H9 (cell line): ENCODE measurements around the gene LDLRAD4. TPM values are rescaled to one million over a fixed set of nuclear protein-coding genes. Genes with fewer than 3 reads are reported as not detected.

ENCODE experiments used
- DNase-seq: peaks from one replicate; pipeline ENCODE4 v3.0.0-alpha.2; 2017
- H2AFZ ChIP-seq: one replicate; pipeline ENCODE4 v1.6.1; 2013; ENCODE audit warnings: mild to moderate bottlenecking, low read length, control low read depth, moderate library complexity
- H2AK5ac ChIP-seq: 2 replicates; pipeline ENCODE4 v1.6.1; 2013; ENCODE audit warnings: low read length, control low read depth, mixed read lengths; ENCODE audit not compliant: insufficient read length
- H2BK120ac ChIP-seq: one replicate; pipeline ENCODE4 v1.6.1; 2013; ENCODE audit warnings: low read depth, mild to moderate bottlenecking, low read length, control low read depth, inconsistent platforms; ENCODE audit not compliant: poor library complexity, severe bottlenecking
- H2BK12ac ChIP-seq: 2 replicates; pipeline ENCODE4 v1.6.1; 2013; ENCODE audit warnings: low read length, control low read depth, mixed read lengths, low read depth; ENCODE audit not compliant: insufficient read length
- H2BK15ac ChIP-seq: 2 replicates; pipeline ENCODE4 v1.6.1; 2013; ENCODE audit warnings: low read depth, low read length, control low read depth
- H2BK20ac ChIP-seq: one replicate; pipeline ENCODE4 v1.6.1; 2013; ENCODE audit warnings: low read depth, mild to moderate bottlenecking, low read length, control low read depth, inconsistent platforms; ENCODE audit not compliant: poor library complexity, severe bottlenecking
- H2BK5ac ChIP-seq: 2 replicates; pipeline ENCODE4 v1.6.1; 2013; ENCODE audit warnings: low read length, control low read depth, mixed read lengths; ENCODE audit not compliant: insufficient read length
- H3K14ac ChIP-seq: 2 replicates; pipeline ENCODE4 v1.6.1; 2013; ENCODE audit warnings: low read length, control low read depth; ENCODE audit not compliant: insufficient read depth
- H3K18ac ChIP-seq: 2 replicates; pipeline ENCODE4 v1.6.1; 2013; ENCODE audit warnings: low read depth, mild to moderate bottlenecking, mixed read lengths, low read length, control low read depth; ENCODE audit not compliant: insufficient read length
- H3K23ac ChIP-seq: 2 replicates; pipeline ENCODE4 v1.6.1; 2013; ENCODE audit warnings: low read length, control low read depth, mixed read lengths, low read depth; ENCODE audit not compliant: insufficient read length
- H3K23me2 ChIP-seq: 2 replicates; pipeline ENCODE4 v1.6.1; 2013; ENCODE audit warnings: low read depth, mild to moderate bottlenecking, mixed read lengths, low read length, control low read depth; ENCODE audit not compliant: insufficient read length, poor library complexity, severe bottlenecking
- H3K27ac ChIP-seq: 2 replicates; pipeline ENCODE4 v1.5.1; 2013; ENCODE audit warnings: low read length, control low read depth, mixed read lengths, low read depth; ENCODE audit not compliant: insufficient read length
- H3K27me3 ChIP-seq: 2 replicates; pipeline ENCODE4 v1.6.1; 2013; ENCODE audit warnings: low read length, control low read depth, inconsistent platforms; ENCODE audit not compliant: insufficient read depth
- H3K4ac ChIP-seq: 2 replicates; pipeline ENCODE4 v1.6.1; 2013; ENCODE audit warnings: low read depth, mild to moderate bottlenecking, control low read depth, inconsistent platforms, low read length, moderate library complexity
- H3K4me1 ChIP-seq: 2 replicates; pipeline ENCODE4 v1.6.1; 2013; ENCODE audit warnings: low read length, control low read depth, inconsistent platforms; ENCODE audit not compliant: insufficient read depth
- H3K4me2 ChIP-seq: 2 replicates; pipeline ENCODE4 v1.6.1; 2013; ENCODE audit warnings: low read length, control low read depth, mixed read lengths; ENCODE audit not compliant: insufficient read length, insufficient read depth
- H3K56ac ChIP-seq: 2 replicates; pipeline ENCODE4 v1.6.1; 2013; ENCODE audit warnings: low read depth, mild to moderate bottlenecking, mixed read lengths, low read length, control low read depth; ENCODE audit not compliant: insufficient read length
- H3K79me1 ChIP-seq: 2 replicates; pipeline ENCODE4 v1.6.1; 2013; ENCODE audit warnings: low read depth, mild to moderate bottlenecking, moderate library complexity, low read length, control low read depth, inconsistent platforms; ENCODE audit not compliant: insufficient read depth, poor library complexity, severe bottlenecking
- H3K79me2 ChIP-seq: 2 replicates; pipeline ENCODE4 v1.6.1; 2013; ENCODE audit warnings: low read length, control low read depth, inconsistent platforms; ENCODE audit not compliant: insufficient read depth
- H3K9ac ChIP-seq: 2 replicates; pipeline ENCODE4 v1.6.1; 2013; ENCODE audit warnings: low read length, control low read depth, mixed read lengths; ENCODE audit not compliant: insufficient read length; ENCODE audit errors: extremely low read depth
- H3K9me3 ChIP-seq: one replicate; pipeline ENCODE4 v1.6.1; 2013; ENCODE audit warnings: low read depth, low read length, inconsistent platforms; ENCODE audit not compliant: control insufficient read depth
- H3T11ph ChIP-seq: one replicate; pipeline ENCODE4 v1.6.1; 2013; ENCODE audit warnings: mild to moderate bottlenecking, low read length, control low read depth, inconsistent platforms
- H4K20me1 ChIP-seq: one replicate; pipeline ENCODE4 v1.6.1; 2013; ENCODE audit not compliant: control insufficient read depth, insufficient read length, insufficient read depth
- H4K5ac ChIP-seq: 2 replicates; pipeline ENCODE4 v1.6.1; 2013; ENCODE audit warnings: low read depth, mild to moderate bottlenecking, mixed read lengths, low read length, control low read depth; ENCODE audit not compliant: insufficient read length
- H4K8ac ChIP-seq: replicated peaks from 2 replicates; pipeline ENCODE4 v1.6.1; 2013; ENCODE audit warnings: low read length, control low read depth, mixed read lengths, low read depth; ENCODE audit not compliant: insufficient read length
- H4K91ac ChIP-seq: 2 replicates; pipeline ENCODE4 v1.6.1; 2013; ENCODE audit warnings: low read depth, mild to moderate bottlenecking, moderate library complexity, mixed read lengths, low read length, control low read depth; ENCODE audit not compliant: insufficient read length
- H3K27ac Mint-ChIP-seq, 3 experiments: 2 replicates in 2 of 3; 3 replicates in 1 of 3; pipeline ENCODE4 v1.8.0; 2020 to 2021; ENCODE audit warnings: mixed read lengths in 3 of 3, mild to moderate bottlenecking in 1 of 3, moderate library complexity in 1 of 3
- H3K27me3 Mint-ChIP-seq: 2 replicates; pipeline ENCODE4 v1.8.0; 2021; ENCODE audit warnings: low read depth, mild to moderate bottlenecking, moderate library complexity, mixed read lengths
- H3K36me3 Mint-ChIP-seq, 3 experiments: 2 replicates in 2 of 3; 3 replicates in 1 of 3; pipeline ENCODE4 v1.8.0; 2020 to 2021; ENCODE audit warnings: low read depth in 3 of 3, mixed read lengths in 3 of 3; ENCODE audit not compliant: insufficient read depth in 1 of 3
- H3K4me1 Mint-ChIP-seq, 2 experiments: 2 replicates each; pipeline ENCODE4 v1.8.0; 2020; ENCODE audit warnings: mixed read lengths in 2 of 2
- H3K4me3 Mint-ChIP-seq, 2 experiments: 2 replicates in 1 of 2; 3 replicates in 1 of 2; pipeline ENCODE4 v1.8.0; 2020 to 2021; ENCODE audit warnings: mild to moderate bottlenecking in 2 of 2, mixed read lengths in 2 of 2, moderate library complexity in 1 of 2
- H3K9me3 Mint-ChIP-seq, 2 experiments: 2 replicates in 1 of 2; 3 replicates in 1 of 2; pipeline ENCODE4 v1.8.0; 2020; ENCODE audit warnings: mild to moderate bottlenecking in 2 of 2, mixed read lengths in 2 of 2, moderate library complexity in 1 of 2
- WGBS: extraction: QIAGEN DNeasy Blood & Tissue Kit; methylation state at CpG from one replicate; pipeline ENCODE4 v1.1.7; 2013; ENCODE audit warnings: missing lambda C conversion rate, low lambda C conversion rate, mixed read lengths; ENCODE audit not compliant: insufficient read length; ENCODE audit errors: extremely low coverage; 5-methylcytosine and 5-hydroxymethylcytosine counted together
- total RNA-seq: library from RNA; stranded (reverse); gene quantifications from 2 replicates; pipeline ENCODE4 v1.2.1, GENCODE V29; 2021
- TF ChIP-seq, protein P1 (sequence below): fragments of 200-600 bp; sonication (generic); conservative IDR thresholded peaks from 3 replicates; pipeline ENCODE4 v1.8.0; 2021; ENCODE audit warnings: antibody characterized with exemption, mild to moderate bottlenecking

Gene LDLRAD4
- total RNA-seq, 1 experiment from 2014 or later = 3.9 TPM

DNA sequence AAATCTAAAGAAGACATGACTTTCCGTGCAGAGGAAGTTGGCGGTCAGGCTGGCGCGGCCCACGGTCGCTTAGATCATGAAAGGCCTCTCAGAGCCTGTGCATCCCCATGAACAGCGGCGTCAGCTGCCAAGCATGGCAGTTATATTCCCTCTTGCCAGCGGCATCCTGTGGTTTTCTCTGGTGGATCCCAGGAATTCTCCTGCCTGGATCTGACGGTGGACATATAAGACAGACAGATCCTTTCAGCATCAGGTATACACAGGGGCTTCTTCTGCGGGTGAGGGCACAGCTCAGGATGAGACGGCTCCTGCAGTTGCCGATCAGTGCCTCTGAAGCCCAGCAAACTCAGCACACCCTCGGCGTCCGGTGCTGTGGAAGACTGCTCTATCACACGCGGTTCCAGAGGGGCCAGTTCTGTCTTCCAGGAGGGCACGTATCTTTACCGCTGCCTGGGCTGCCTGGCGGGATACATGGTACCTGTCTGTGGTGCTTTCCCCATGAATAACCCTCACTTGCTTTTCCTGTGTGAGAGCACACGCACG is 157.8 kb downstream of the LDLRAD4 start:
- Mint-ChIP-seq H3K4me3 (no peak overlapping the region), H3K9me3 (no peaks in the 10 kb centered on the region), H3K36me3 (no peaks in the 10 kb centered on the region), H3K27ac (no peak overlapping the region), H3K27me3 (peaks cover 2% of the 10 kb centered on the region; the same call in 1 of the 2 replicates), H3K4me1 (peaks cover 16 to 20% of the 10 kb centered on the region in 2 experiments)
- H2AFZ ChIP-seq = no peak overlapping the region
- H3K56ac ChIP-seq = no peak overlapping the region
- H3K27me3 ChIP-seq = no peaks in the 10 kb centered on the region
- H3K79me1 ChIP-seq = no peaks in the 10 kb centered on the region
- no peaks in the 10 kb centered on the region for H4K20me1 ChIP-seq
- H4K5ac ChIP-seq = no peak overlapping the region
- no peak overlapping the region for H3K23ac ChIP-seq
- DNase-seq = no peak
- no peak overlapping the region for H2AK5ac ChIP-seq
- H2BK15ac ChIP-seq = no peak overlapping the region
- no peak overlapping the region for H3K27ac ChIP-seq
- H2BK20ac ChIP-seq = no peak overlapping the region
- no peak overlapping the region for H3T11ph ChIP-seq
- TF ChIP-seq, protein P1, sequence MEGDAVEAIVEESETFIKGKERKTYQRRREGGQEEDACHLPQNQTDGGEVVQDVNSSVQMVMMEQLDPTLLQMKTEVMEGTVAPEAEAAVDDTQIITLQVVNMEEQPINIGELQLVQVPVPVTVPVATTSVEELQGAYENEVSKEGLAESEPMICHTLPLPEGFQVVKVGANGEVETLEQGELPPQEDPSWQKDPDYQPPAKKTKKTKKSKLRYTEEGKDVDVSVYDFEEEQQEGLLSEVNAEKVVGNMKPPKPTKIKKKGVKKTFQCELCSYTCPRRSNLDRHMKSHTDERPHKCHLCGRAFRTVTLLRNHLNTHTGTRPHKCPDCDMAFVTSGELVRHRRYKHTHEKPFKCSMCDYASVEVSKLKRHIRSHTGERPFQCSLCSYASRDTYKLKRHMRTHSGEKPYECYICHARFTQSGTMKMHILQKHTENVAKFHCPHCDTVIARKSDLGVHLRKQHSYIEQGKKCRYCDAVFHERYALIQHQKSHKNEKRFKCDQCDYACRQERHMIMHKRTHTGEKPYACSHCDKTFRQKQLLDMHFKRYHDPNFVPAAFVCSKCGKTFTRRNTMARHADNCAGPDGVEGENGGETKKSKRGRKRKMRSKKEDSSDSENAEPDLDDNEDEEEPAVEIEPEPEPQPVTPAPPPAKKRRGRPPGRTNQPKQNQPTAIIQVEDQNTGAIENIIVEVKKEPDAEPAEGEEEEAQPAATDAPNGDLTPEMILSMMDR = no peak
- H3K4me2 ChIP-seq = no peak overlapping the region
- no peaks in the 10 kb centered on the region for H3K4me1 ChIP-seq
- no peak overlapping the region for H4K91ac ChIP-seq
- no peaks in the 10 kb centered on the region for H3K9me3 ChIP-seq
- H3K79me2 ChIP-seq = no peaks in the 10 kb centered on the region
- no peak overlapping the region for H3K4ac ChIP-seq
- H4K8ac ChIP-seq = no peak overlapping the region
- H3K9ac ChIP-seq = no peak overlapping the region
- no CpG with 5 or more reads among the region's 23 CpGs for WGBS
- H3K23me2 ChIP-seq = no peaks in the 10 kb centered on the region
- H2BK12ac ChIP-seq = no peak overlapping the region
- H2BK5ac ChIP-seq = no peak overlapping the region
- no peak overlapping the region for H3K14ac ChIP-seq
- no peak overlapping the region for H2BK120ac ChIP-seq
- H3K18ac ChIP-seq = no peak overlapping the region
